PC-9 (cell line): ENCODE measurements around the gene UBE2U. TPM values are rescaled to one million over a fixed set of nuclear protein-coding genes. Genes with fewer than 3 reads are reported as not detected.
"Not testable (repeated sequence)": the region's sequence is repeated elsewhere in the genome, so short reads cannot be mapped to it uniquely, and the experiment has no call there.

Experiments used
- BruUV-seq: library from RNA; stranded (reverse); fragments of 400-500 nt; replicated peaks from 2 replicates; lab custom pipeline; 2021; lab: Mats Ljungman, UMichigan
- CTCF ChIA-PET: fragments of 300-600 bp; sonication (Branson Sonifier 250); formaldehyde crosslinking; loops from one replicate; lab custom pipeline; 2022; ENCODE audit warnings: antibody characterized with exemption; lab: Charles Lee
- POLR2A ChIA-PET: fragments of 300-600 bp; sonication (Branson Sonifier 250); formaldehyde crosslinking; loops from one replicate; lab custom pipeline; 2022; ENCODE audit warnings: antibody characterized with exemption; ENCODE audit not compliant: unreplicated experiment; lab: Charles Lee
- DNase-seq, 2 experiments: peaks; one replicate each; pipeline versions ENCODE4 v3.0.0 to v3.0.0-alpha.2; 2015 to 2022; ENCODE audit warnings: mixed read lengths in 1 of 2
- H2AFZ ChIP-seq: fragments of 200-600 bp; sonication (generic); 2 replicates; pipeline ENCODE4 v1.8.1; 2017; ENCODE audit warnings: antibody characterized with exemption
- H3F3A ChIP-seq: fragments of 200-600 bp; sonication (generic); 2 replicates; pipeline ENCODE4 v1.8.1; 2017; ENCODE audit warnings: antibody characterized with exemption, mild to moderate bottlenecking, low read depth; ENCODE audit not compliant: insufficient read depth
- H3K27ac ChIP-seq: fragments of 200-600 bp; sonication (generic); 2 replicates; pipeline ENCODE4 v1.6.1; 2016; ENCODE audit warnings: mixed run types
- H3K27me3 ChIP-seq: fragments of 200-600 bp; sonication (generic); 2 replicates; pipeline ENCODE4 v1.6.1; 2016; ENCODE audit warnings: low read depth, mixed run types; ENCODE audit not compliant: insufficient read depth
- H3K36me3 ChIP-seq: fragments of 200-600 bp; sonication (generic); 2 replicates; pipeline ENCODE4 v1.6.1; 2016; ENCODE audit warnings: low read depth, mixed run types
- H3K4me1 ChIP-seq: fragments of 200-600 bp; sonication (generic); replicated peaks from 2 replicates; pipeline ENCODE4 v1.6.1; 2016; ENCODE audit warnings: mixed run types; ENCODE audit not compliant: insufficient read depth
- H3K4me2 ChIP-seq: fragments of 200-600 bp; sonication (generic); 2 replicates; pipeline ENCODE4 v1.6.1; 2017; ENCODE audit warnings: mixed run types
- H3K4me3 ChIP-seq: fragments of 200-600 bp; sonication (generic); 2 replicates; pipeline ENCODE4 v1.6.1; 2016; ENCODE audit warnings: mixed run types
- H3K79me2 ChIP-seq: fragments of 200-600 bp; sonication (generic); 2 replicates; pipeline ENCODE4 v1.6.1; 2017; ENCODE audit warnings: low read depth, mixed run types
- H3K9me2 ChIP-seq: fragments of 200-600 bp; sonication (generic); 2 replicates; pipeline ENCODE4 v1.8.1; 2017; ENCODE audit warnings: mild to moderate bottlenecking; ENCODE audit not compliant: insufficient read depth
- H3K9me3 ChIP-seq: fragments of 200-600 bp; sonication (generic); 2 replicates; pipeline ENCODE4 v1.8.1; 2016; ENCODE audit warnings: low read depth; ENCODE audit not compliant: insufficient read depth
- H4K20me1 ChIP-seq: fragments of 200-600 bp; sonication (generic); 2 replicates; pipeline ENCODE4 v1.8.1; 2017; ENCODE audit not compliant: insufficient read depth
- EZH2 ChIP-seq: fragments of 200-600 bp; sonication (generic); IDR thresholded peaks from 2 replicates; pipeline ENCODE4 v1.8.0; 2017; ENCODE audit warnings: antibody characterized with exemption, low read depth
- intact Hi-C: fragments of 100-400 bp; cut with micrococcal nuclease; formaldehyde crosslinking; loops from one replicate; pipeline ENCODE4 v1.10.0; 2022; ENCODE audit not compliant: unreplicated experiment
- total RNA-seq: library from RNA; stranded (reverse); gene quantifications from 2 replicates; pipeline ENCODE4 v1.2.3, GENCODE V29; 2021
- TF ChIP-seq, protein P1 (sequence below): fragments of 200-600 bp; sonication (generic); conservative IDR thresholded peaks from 2 replicates; pipeline ENCODE4 v1.6.1; 2017; ENCODE audit warnings: mixed run types, antibody characterized with exemption, mild to moderate bottlenecking, moderate library complexity

The UBE2U gene
- total RNA-seq, 1 experiment from 2014 or later = not detected

- peak overlapping the region; percentile 83 for H3K27ac ChIP-seq
- ChIA-PET CTCF (interaction anchor here (0.7 kb wide), 1 partner anchor 15 kb away, joined by 3 read pairs; no protein-coding TSS in a partner anchor), POLR2A (no interaction called here)
- H3K4me2 ChIP-seq = peak overlapping the region; percentile 20
- intact Hi-C loops = loop anchor here (5.0 kb wide), 2 partner anchors 301 to 376 kb away; no protein-coding TSS in a partner anchor
- BruUV-seq = no TSS peak
- peaks cover 10% of the 10 kb centered on the region for H3F3A ChIP-seq
- H3K27me3 ChIP-seq = no peaks in the 10 kb centered on the region
- no peaks in the 10 kb centered on the region for H3K36me3 ChIP-seq
- peak; percentile 11 to 74 for DNase-seq
- peaks cover 14% of the 10 kb centered on the region for H3K4me1 ChIP-seq
- no peaks in the 10 kb centered on the region; the same call in 1 of the 2 replicates for H3K9me3 ChIP-seq
- H3K9me2 ChIP-seq = no peaks in the 10 kb centered on the region
- TF ChIP-seq EZH2 = no peak
- TF ChIP-seq, protein P1, sequence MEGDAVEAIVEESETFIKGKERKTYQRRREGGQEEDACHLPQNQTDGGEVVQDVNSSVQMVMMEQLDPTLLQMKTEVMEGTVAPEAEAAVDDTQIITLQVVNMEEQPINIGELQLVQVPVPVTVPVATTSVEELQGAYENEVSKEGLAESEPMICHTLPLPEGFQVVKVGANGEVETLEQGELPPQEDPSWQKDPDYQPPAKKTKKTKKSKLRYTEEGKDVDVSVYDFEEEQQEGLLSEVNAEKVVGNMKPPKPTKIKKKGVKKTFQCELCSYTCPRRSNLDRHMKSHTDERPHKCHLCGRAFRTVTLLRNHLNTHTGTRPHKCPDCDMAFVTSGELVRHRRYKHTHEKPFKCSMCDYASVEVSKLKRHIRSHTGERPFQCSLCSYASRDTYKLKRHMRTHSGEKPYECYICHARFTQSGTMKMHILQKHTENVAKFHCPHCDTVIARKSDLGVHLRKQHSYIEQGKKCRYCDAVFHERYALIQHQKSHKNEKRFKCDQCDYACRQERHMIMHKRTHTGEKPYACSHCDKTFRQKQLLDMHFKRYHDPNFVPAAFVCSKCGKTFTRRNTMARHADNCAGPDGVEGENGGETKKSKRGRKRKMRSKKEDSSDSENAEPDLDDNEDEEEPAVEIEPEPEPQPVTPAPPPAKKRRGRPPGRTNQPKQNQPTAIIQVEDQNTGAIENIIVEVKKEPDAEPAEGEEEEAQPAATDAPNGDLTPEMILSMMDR = no peak
- H3K4me3 ChIP-seq = no peak overlapping the region; the same call in 1 of the 2 replicates
- H2AFZ ChIP-seq = peak overlapping the region; percentile 24; the same call in 1 of the 2 replicates
- no peaks in the 10 kb centered on the region for H4K20me1 ChIP-seq
- no peaks in the 10 kb centered on the region for H3K79me2 ChIP-seq
Measured at GRCh38 chr1:64223329-64224151, 20.1 kb downstream of the UBE2U start.

DNA sequence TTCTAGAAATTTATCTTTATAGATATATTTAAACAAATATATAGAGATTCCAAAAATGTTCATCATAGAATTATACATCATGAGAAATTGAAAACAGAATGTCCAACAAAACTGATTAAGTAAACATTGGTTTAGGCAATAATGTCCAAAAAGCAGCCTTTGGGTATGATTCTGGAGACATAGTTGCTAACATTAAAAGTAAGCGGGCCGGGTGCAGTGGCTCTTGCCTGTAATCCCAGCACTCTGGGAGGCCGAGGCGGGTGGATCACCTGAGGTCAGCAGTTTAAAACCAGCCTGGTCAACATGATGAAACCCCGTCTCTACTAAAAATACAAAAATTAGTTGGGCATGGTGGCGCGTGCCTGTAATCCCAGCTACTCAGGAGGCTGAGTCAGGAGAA lies 20.8 kb downstream of the UBE2U start:
- H3K4me1 ChIP-seq = peaks cover 14% of the 10 kb centered on the region
- H3K79me2 ChIP-seq, BruUV-seq, H3K4me3 ChIP-seq, H3K4me2 ChIP-seq, H3K27me3 ChIP-seq, POLR2A ChIA-PET, H4K20me1 ChIP-seq, H3K36me3 ChIP-seq, H3K9me2 ChIP-seq, DNase-seq, H2AFZ ChIP-seq, H3K9me3 ChIP-seq: not testable (repeated sequence)
- CTCF ChIA-PET = interaction anchor here (0.7 kb wide), 1 partner anchor 14 kb away, joined by 3 read pairs; no protein-coding TSS in a partner anchor
- intact Hi-C loops = loop anchor here (5.0 kb wide), 2 partner anchors 302 to 377 kb away; no protein-coding TSS in a partner anchor
- H3F3A ChIP-seq = peaks cover 10% of the 10 kb centered on the region
- peak overlapping the region; percentile 83; the same call in 1 of the 2 replicates for H3K27ac ChIP-seq

DNA sequence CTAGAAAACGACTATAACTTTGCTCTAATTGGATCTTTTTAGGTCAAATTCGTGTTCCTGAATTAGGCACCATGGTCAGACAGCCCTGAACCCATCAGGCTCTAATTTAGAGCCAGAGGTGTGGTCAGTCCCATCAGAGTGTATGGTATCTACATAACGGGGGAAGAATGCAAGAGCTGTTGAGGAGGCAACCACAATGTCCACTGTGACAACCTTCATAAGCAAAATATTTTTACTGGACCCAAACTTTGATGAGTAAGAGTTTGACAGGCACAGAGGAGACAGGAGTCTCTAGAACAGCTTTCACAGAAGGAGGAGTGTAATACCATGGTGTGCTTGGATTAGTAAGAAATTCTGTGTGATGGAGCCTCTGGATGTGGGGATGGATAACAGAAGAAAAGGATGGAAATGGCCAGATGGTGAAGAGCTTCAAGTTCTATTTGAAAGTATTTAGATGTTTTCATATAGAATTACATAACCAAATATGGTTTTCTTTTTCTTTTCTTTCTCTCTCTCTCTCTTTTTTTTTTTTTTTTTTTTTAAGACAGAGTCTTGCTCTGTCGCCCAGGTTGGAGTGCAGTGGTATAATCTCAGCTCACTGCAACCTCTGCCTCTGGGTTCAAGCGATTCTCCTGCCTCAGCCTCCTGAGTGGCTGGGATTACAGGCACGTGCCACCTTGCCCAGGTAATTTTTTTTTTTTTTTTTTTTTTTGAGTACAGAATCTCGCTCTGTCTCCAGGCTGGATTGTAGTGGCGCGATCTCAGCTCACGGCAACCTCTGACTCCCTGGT lies 24.9 kb downstream of the UBE2U start:
- Histone ChIP-seq H3K9me3 (no peaks in the 10 kb centered on the region), H3K4me3 (no peak overlapping the region), H3F3A (peaks cover 6% of the 10 kb centered on the region), H2AFZ (no peak overlapping the region), H3K27ac (no peak overlapping the region), H3K4me2 (no peak overlapping the region), H3K9me2 (no peaks in the 10 kb centered on the region), H3K27me3 (no peaks in the 10 kb centered on the region), H3K4me1 (peaks cover 9% of the 10 kb centered on the region), H3K79me2 (no peaks in the 10 kb centered on the region), H3K36me3 (no peaks in the 10 kb centered on the region), H4K20me1 (no peaks in the 10 kb centered on the region)
- CTCF ChIA-PET = interaction anchor here (0.6 to 0.7 kb wide), 2 partner anchors 11 to 1545 kb away, joined by 4 to 6 read pairs; no protein-coding TSS in a partner anchor
- intact Hi-C loops = no loop called here
- POLR2A ChIA-PET = no interaction called here
- BruUV-seq = no TSS peak
- no peak for TF ChIP-seq EZH2
- TF ChIP-seq, protein P1 = no peak
- DNase-seq = no peak
